NOMO-1 treated with dmso at 0.1 percent for 144 hours (cell line): Measurements from ENCODE around the gene CDON.
A peak's percentile ranks its signal among the peaks of the same experiment; 100 is the strongest.
"Not testable (repeated sequence)": the region's sequence is repeated elsewhere in the genome, so short reads cannot be mapped to it uniquely, and the experiment has no call there.

Experiments
- DNase-seq: peaks from one replicate; lab custom pipeline; 2025; ENCODE audit not compliant: unreplicated experiment; lab: John Stamatoyannopoulos, UW

The CDON gene

DNA sequence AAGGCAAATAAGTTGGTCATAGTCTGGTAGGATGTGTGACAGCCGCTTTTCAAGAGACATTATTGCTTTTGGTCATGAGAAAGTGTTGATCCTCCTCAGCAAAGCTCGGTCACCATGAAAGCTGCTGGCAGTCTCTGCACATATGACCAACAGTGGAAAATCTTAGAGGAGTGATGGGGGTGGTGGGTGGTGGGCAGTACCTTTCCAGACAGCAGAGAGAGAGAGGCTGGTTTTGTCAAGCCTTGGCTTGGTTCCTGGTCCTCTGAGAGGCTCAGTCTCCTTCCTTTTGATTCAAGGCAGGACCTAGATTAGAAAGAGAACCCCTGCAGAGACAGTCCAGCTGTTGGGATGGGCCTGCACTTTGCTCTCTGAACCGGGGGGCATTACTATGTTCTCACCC lies 136.9 kb downstream of the CDON start:
- no peak for DNase-seq

DNA sequence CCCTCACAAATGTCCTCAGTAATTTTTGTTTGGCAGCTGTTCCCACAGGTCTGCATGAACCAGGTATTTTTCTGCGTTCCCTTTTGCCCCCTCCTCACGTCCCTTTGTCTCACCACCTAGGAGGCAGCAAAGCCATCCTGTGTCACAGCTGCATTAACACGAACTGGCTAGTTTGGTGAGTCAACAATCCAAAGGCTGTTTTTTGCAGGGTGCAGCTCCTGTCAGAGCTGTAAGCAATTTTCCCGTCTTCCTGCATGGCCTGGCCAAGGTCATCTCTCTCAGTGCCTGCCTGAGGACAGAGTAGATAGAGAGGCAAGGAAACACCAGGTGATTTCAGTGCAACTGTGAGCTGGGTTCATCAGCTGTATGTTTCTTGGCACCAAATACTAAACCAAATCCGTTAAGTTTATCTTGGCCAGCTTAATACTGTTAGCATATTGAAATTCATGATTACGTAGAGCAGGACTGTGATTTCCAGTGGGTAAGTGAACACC lies 137.4 kb downstream of the CDON start:
- no peak for DNase-seq

DNA sequence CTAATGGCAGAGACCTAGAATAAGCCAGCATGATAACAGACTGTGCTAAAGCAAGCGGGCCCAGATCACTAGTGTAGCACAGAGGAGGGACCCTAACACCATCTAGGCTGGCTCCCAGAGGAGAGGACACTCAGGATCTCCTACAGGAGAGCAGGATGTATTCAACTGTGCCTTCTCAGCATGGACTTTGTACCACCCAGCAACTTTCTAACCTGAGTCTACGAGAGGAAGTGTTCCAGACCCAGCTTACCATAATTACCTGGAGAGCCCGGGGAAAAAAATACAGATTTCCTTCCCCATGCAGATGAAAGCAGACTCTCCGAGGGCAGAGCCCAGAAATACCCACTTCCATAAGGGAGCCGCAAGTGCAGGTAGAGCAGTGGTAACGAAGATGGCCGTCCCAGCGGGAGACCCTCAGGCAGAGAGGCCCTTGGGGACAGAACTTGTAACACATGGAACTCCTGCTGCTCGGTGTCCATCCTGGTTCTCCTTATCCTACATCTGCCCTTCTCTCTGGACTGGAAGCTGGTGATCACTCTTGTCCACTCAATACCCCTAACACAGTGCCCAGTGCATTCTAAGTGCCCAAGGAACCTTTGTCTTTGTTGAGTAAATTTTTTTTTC lies 138.2 kb downstream of the CDON start:
- no peak for DNase-seq

DNA sequence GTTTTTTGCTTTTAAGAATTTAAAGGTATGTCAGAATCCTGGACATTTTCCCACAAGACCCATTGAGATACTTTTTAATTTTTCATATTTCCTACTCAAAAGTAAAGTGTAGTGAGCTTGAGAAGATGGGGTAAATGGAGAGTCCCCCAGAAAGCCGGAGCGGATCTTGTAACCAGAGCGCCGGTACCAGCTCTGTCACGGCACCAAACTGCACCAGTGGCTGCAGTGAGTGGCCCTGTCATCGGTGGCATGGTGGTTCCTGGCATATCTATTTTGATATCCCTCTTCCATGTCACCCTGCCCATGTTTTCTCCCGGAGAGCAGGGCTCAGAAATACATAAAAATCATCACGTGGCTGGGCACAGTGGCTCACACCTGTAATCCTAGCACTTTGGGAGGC lies 139.0 kb downstream of the CDON start:
- no peak for DNase-seq

DNA sequence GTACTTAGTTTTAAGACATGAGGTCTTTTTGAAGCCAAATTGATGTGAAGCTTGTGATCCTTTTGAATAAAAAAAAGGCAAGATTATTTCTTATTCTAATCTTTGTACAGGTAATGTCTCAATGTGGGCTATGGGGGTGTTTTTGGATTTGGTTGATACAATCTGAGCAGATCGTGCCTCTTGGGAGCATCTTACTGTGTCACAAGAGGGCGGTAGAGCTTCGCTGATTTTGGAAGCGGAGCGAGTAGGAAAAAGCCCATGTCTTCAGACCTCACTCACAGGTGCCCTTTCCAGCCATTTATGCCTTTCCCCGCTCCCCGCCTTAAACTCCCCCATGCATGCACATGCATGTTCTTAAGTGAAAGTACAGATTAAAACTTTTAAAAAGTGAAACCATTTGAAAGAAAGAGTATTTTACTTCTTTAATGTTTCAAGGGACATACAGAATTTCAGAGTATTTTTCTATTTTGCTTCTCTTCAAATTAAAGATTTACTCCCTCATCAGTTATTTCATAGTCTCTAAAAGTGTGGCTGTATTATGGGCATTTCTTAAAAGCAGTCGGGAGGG lies 139.6 kb downstream of the CDON start:
- peak; percentile 32 for DNase-seq

DNA sequence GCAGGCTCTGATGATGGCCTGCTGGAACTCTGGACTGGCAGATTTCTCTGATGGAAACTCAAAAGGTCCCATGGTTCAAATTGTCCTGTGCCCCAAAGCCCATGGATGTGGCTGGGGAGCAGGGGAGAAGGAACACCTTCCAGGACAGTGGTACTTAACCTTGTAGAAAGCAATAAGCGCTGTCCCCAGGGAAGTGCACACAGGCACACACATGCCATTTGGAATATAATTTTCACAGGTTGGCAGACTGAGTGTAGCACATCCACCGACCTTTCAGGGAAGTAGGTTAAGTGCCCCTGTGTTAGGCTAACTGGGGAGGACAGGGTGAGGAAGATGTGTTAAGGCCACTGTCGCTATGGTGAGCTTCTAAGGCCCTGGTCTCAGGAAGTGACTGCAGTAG lies 140.5 kb downstream of the CDON start:
- DNase-seq, result no peak

DNA sequence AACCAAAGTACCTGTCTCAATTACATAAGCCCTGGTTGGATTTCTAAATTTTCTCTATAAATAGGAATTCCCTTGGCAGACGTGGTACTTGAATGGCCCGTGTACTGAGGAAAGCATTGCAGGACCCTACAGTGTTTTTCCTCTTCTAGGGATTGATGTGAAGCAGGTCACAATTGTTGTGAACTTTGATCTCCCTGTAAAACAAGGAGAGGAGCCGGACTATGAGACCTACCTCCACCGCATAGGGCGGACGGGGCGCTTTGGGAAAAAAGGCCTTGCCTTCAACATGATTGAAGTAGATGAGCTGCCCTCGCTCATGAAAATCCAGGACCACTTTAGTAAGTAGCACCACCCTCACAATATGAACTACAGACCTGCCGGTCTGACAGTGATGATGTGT lies 141.6 kb downstream of the CDON start:
- no peak for DNase-seq

DNA sequence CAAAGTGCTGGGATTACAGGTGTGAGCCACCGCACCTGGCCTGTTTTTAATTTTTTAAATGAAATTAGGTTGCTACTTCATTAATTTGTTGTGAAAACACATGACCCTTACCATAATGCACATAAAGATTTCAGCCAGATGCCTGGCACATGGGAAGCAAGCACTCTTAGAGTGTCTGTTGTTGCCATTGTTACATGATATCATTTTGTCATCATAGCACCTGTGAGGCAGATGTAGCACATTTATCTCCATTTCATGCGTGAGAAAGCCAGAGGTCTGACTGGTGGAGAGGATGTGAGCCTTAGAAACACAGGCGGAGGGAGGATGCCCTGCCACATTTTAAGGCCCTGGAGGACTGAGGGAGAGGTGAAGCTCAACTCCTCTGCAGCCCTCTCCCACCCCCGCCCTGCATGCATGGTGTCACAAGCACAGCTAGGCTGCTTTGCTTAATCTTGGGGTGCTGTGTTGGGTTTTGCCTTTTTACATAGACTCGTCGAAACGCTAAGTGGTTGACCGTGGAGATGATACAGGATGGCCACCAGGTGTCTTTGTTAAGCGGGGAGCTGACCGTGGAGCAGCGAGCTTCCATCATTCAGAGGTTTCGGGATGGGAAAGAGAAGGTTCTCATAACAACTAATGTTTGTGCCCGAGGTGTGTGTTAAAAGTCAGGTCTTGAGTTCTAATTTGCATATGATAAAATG lies 144.4 kb downstream of the CDON start:
- DNase-seq, result no peak

DNA sequence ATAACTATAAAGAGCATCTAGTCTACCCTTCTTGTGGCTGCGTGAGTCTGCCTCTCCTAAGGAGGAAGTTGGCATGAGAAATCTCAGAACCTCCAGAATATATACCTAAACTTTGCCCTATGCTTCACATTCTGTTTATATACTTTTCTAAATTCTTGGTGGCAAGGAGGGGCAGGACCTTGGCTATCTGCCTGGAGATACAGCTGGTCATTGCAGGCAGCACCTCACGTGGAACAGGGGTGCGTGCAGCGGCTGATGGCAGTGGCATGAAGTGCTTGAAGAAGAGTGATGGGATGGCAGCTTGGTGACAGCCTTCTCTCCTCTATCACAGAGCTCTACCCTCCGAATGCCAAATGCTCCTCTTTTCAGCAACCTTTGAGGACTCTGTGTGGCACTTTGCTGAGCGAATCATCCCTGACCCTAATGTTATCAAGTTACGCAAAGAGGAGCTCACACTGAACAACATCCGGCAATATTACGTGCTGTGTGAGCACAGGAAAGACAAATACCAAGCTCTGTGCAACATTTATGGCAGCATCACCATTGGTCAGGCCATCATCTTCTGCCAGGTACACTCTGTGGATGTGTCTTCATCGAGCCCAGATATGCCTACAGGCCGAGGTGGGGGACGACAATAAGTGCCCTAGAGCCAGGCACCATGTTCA lies 145.9 kb downstream of the CDON start:
- no peak for DNase-seq

DNA sequence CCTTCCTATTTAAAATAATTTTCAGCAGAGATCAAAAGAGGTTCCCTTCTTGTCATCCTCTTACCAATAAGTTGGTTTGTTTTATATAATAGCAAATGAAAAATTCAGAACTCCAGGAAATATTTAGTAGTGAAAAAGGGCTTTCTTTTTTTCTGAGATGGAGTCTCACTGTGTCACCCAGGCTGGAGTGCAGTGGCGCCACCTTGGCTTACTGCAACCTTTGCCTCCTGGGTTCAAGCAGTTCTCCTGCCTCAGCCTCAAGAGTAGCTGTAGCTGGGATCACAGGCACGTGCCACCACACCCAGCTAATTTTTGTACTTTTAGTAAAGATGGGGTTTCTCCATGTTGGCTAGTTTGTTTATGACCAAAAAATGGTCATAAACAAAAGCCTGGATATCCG lies 148.1 kb downstream of the CDON start:
- DNase-seq, result not testable (repeated sequence)

DNA sequence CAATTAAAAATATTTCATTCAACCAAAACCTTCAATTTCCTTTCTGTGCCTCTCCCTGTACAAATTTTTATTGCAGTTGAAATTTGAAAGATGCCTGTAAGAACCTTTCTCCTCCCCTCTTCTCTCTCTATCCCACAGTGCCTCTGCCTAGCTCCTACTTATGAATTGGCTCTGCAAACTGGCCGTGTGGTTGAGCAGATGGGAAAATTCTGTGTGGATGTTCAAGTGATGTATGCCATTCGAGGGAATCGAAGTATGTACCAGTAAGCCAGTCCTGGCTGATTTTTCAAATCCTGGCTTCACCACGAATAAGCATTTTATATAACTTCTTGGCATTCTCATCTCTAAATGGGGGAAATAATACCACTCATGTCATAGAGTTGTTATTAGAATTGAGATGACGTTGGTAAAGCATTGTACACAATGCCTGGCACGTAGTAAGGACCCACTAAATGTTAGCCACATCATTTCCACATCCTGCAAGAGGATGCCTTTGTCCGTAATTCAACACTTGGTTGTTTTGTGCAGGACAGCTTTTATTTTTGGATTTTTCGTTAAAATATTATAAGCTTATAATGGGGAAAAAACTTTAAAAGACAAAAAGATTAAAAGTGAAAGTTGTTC lies 152.3 kb downstream of the CDON start:
- no peak for DNase-seq
